Kidney glomerular epithelial cell (primary cell): ENCODE results near the gene PMP22.
"Not testable (repeated sequence)": the region's sequence is repeated elsewhere in the genome, so short reads cannot be mapped to it uniquely, and the experiment has no call there.

Experiments
- DNase-seq: peaks from one replicate; lab custom pipeline; 2025; lab: John Stamatoyannopoulos, UW

Gene PMP22

GRCh38 chr17:15255713-15256454 lies 9.2 kb downstream of the PMP22 start:
- peak; percentile 4 for DNase-seq

GRCh38 chr17:15250135-15250860 lies 14.8 kb downstream of the PMP22 start:
- no peak for DNase-seq

- DNase-seq: no peak
These were observed 15.6 kb downstream of the PMP22 start for GRCh38 chr17:15249487-15249886.

GRCh38 chr17:15247891-15248529 lies 17.1 kb downstream of the PMP22 start:
- no peak for DNase-seq

- no peak for DNase-seq
These were observed 20.1 kb downstream of the PMP22 start for GRCh38 chr17:15245054-15245453.

- no peak for DNase-seq
These were observed 24.5 kb downstream of the PMP22 start for GRCh38 chr17:15240644-15241043.

GRCh38 chr17:15239491-15239890 lies 25.6 kb downstream of the PMP22 start:
- DNase-seq: no peak

- no peak for DNase-seq
These were observed 26.3 kb downstream of the PMP22 start for GRCh38 chr17:15238676-15239422.

GRCh38 chr17:15238057-15238456 lies 27.1 kb downstream of the PMP22 start:
- no peak for DNase-seq

- no peak for DNase-seq
These were observed 28.1 kb downstream of the PMP22 start for GRCh38 chr17:15237106-15237425.

- no peak for DNase-seq
These were observed 28.6 kb downstream of the PMP22 start for GRCh38 chr17:15236281-15237105.

- no peak for DNase-seq
These were observed 31.2 kb downstream of the PMP22 start for GRCh38 chr17:15233971-15234370.

GRCh38 chr17:15233022-15233805 lies 31.9 kb downstream of the PMP22 start:
- no peak for DNase-seq

- no peak for DNase-seq
These were observed 32.6 kb downstream of the PMP22 start for GRCh38 chr17:15232517-15232915.

GRCh38 chr17:15231851-15232516 lies 33.1 kb downstream of the PMP22 start:
- no peak for DNase-seq

- DNase-seq: no peak
These were observed 34.3 kb downstream of the PMP22 start for GRCh38 chr17:15230866-15231265.

GRCh38 chr17:15221827-15222226 lies 43.3 kb downstream of the PMP22 start:
- not testable (repeated sequence) for DNase-seq

- no peak for DNase-seq
These were observed 44.3 kb downstream of the PMP22 start for GRCh38 chr17:15220785-15221184.

- DNase-seq: no peak
These were observed 48.6 kb downstream of the PMP22 start for GRCh38 chr17:15216481-15216880.

- no peak for DNase-seq
These were observed 51.6 kb downstream of the PMP22 start for GRCh38 chr17:15213381-15214087.
